IMR-90 (cell line): ENCODE results near the gene CDRT4. TPM values are rescaled to one million over a fixed set of nuclear protein-coding genes. Genes with fewer than 3 reads are reported as not detected.

Experiments
- ATAC-seq: fragments of 200-7000 bp; cut with Tn5 transposase; 2 replicates; pipeline ENCODE4 v1.9.1; 2020; ENCODE audit warnings: low read depth, mild to moderate bottlenecking, moderate library complexity
- BruUV-seq: library from RNA; stranded (reverse); fragments of 400-500 nt; replicated peaks from 2 replicates; lab custom pipeline; 2021; lab: Mats Ljungman, UMichigan
- CTCF ChIA-PET: fragments of 300-600 bp; formaldehyde crosslinking; extraction: SDS; loops from one replicate; lab custom pipeline; 2021; ENCODE audit warnings: antibody characterized with exemption; lab: Yijun Ruan, JAX
- POLR2A ChIA-PET: fragments of 300-600 bp; sonication (Branson Sonifier 250); formaldehyde crosslinking; loops from one replicate; lab custom pipeline; 2022; ENCODE audit warnings: antibody characterized with exemption; ENCODE audit not compliant: unreplicated experiment; lab: Charles Lee
- DNase-seq: peaks from one replicate; pipeline ENCODE4 v3.0.0; 2013
- H2AFZ ChIP-seq: replicated peaks from 2 replicates; pipeline ENCODE3; 2013; ENCODE audit warnings: low read length, mild to moderate bottlenecking; ENCODE audit not compliant: poor library complexity
- H2AK5ac ChIP-seq: 2 replicates; pipeline ENCODE4 v1.6.1; 2013; ENCODE audit warnings: low read depth, low read length, inconsistent platforms
- H2AK9ac ChIP-seq: replicated peaks from 2 replicates; pipeline ENCODE3; 2013; ENCODE audit warnings: mild to moderate bottlenecking, low read depth, low read length, moderate library complexity; ENCODE audit not compliant: poor library complexity
- H2BK120ac ChIP-seq: 2 replicates; pipeline ENCODE4 v1.6.1; 2013; ENCODE audit warnings: low read depth, low read length, inconsistent platforms
- H2BK15ac ChIP-seq: 3 replicates; pipeline ENCODE4 v1.6.1; 2013; ENCODE audit warnings: low read depth, low read length, inconsistent platforms
- H2BK20ac ChIP-seq: 2 replicates; pipeline ENCODE4 v1.6.1; 2013; ENCODE audit warnings: low read depth, mild to moderate bottlenecking, inconsistent platforms, low read length, moderate library complexity
- H2BK5ac ChIP-seq: 2 replicates; pipeline ENCODE4 v1.6.1; 2013; ENCODE audit warnings: mild to moderate bottlenecking, low read depth, low read length, inconsistent platforms; ENCODE audit not compliant: poor library complexity, severe bottlenecking
- H3K14ac ChIP-seq: replicated peaks from 2 replicates; pipeline ENCODE4 v1.6.1; 2013; ENCODE audit warnings: low read depth, low read length, inconsistent platforms
- H3K18ac ChIP-seq: 2 replicates; pipeline ENCODE4 v1.6.1; 2013; ENCODE audit warnings: low read depth, low read length, control low read depth
- H3K23ac ChIP-seq: 2 replicates; pipeline ENCODE4 v1.6.1; 2013; ENCODE audit warnings: low read depth, low read length, inconsistent platforms
- H3K27ac ChIP-seq: 2 replicates; pipeline ENCODE4 v1.5.1; 2013; ENCODE audit warnings: mild to moderate bottlenecking, control low read depth, low read length; ENCODE audit not compliant: insufficient read depth
- H3K27me3 ChIP-seq: 2 replicates; pipeline ENCODE4 v1.6.1; 2013; ENCODE audit warnings: low read length; ENCODE audit not compliant: control insufficient read depth, insufficient read depth
- H3K36me3 ChIP-seq: 2 replicates; pipeline ENCODE4 v1.6.1; 2013; ENCODE audit warnings: low read length, mixed read lengths; ENCODE audit not compliant: control insufficient read depth, insufficient read depth
- H3K4ac ChIP-seq: 2 replicates; pipeline ENCODE4 v1.6.1; 2013; ENCODE audit warnings: low read depth, low read length, inconsistent platforms
- H3K4me1 ChIP-seq: 2 replicates; pipeline ENCODE4 v1.6.1; 2013; ENCODE audit warnings: low read length, mixed read lengths; ENCODE audit not compliant: control insufficient read depth, insufficient read depth
- H3K4me2 ChIP-seq: 2 replicates; pipeline ENCODE4 v1.6.1; 2013; ENCODE audit warnings: low read depth, mild to moderate bottlenecking, control low read depth, low read length, moderate library complexity
- H3K4me3 ChIP-seq: 2 replicates; pipeline ENCODE4 v1.5.1; 2013; ENCODE audit warnings: low read depth, mild to moderate bottlenecking, control low read depth, low read length, moderate library complexity; ENCODE audit not compliant: insufficient read depth
- H3K56ac ChIP-seq: 2 replicates; pipeline ENCODE4 v1.6.1; 2013; ENCODE audit warnings: low read length, inconsistent platforms; ENCODE audit not compliant: insufficient read depth; ENCODE audit errors: extremely low read depth
- H3K79me1 ChIP-seq, 2 experiments: 2 replicates each; pipeline ENCODE4 v1.6.1; 2013; ENCODE audit warnings: low read length in 2 of 2, inconsistent platforms in 1 of 2, low read depth in 1 of 2
- H3K9ac ChIP-seq: 2 replicates; pipeline ENCODE4 v1.6.1; 2013; ENCODE audit warnings: low read depth, low read length, control low read depth
- H3K9me1 ChIP-seq: 2 replicates; pipeline ENCODE4 v1.6.1; 2013; ENCODE audit warnings: low read length, inconsistent platforms; ENCODE audit not compliant: insufficient read depth
- H3K9me3 ChIP-seq: 2 replicates; pipeline ENCODE4 v1.6.1; 2013; ENCODE audit warnings: low read length; ENCODE audit not compliant: control insufficient read depth, insufficient read depth
- H4K20me1 ChIP-seq: 2 replicates; pipeline ENCODE4 v1.6.1; 2013; ENCODE audit warnings: low read length, inconsistent platforms; ENCODE audit not compliant: insufficient read depth
- H4K5ac ChIP-seq: 2 replicates; pipeline ENCODE4 v1.6.1; 2013; ENCODE audit warnings: mild to moderate bottlenecking, low read depth, low read length, control low read depth
- H4K8ac ChIP-seq, 2 experiments: 2 replicates each; pipeline ENCODE4 v1.6.1; 2013; ENCODE audit warnings: low read depth in 2 of 2, low read length in 2 of 2, control low read depth in 1 of 2, inconsistent platforms in 1 of 2
- H4K91ac ChIP-seq: 2 replicates; pipeline ENCODE4 v1.6.1; 2013; ENCODE audit warnings: low read depth, low read length, inconsistent platforms; ENCODE audit not compliant: insufficient read depth
- BHLHE40 ChIP-seq: fragments of 150-350 bp; IDR thresholded peaks from 2 replicates; pipeline ENCODE4 v1.6.1; 2016; ENCODE audit warnings: mild to moderate bottlenecking, low read depth, low read length
- CEBPB ChIP-seq: IDR thresholded peaks from 2 replicates; pipeline ENCODE4 v1.6.1; 2012; ENCODE audit warnings: low read depth, low read length, improper control_type of control experiment
- MAFK ChIP-seq: IDR thresholded peaks from 2 replicates; pipeline ENCODE4 v1.6.1; 2012; ENCODE audit warnings: low read depth, low read length, improper control_type of control experiment
- RAD21 ChIP-seq: IDR thresholded peaks from 2 replicates; pipeline ENCODE4 v1.6.1; 2012; ENCODE audit warnings: low read length, improper control_type of control experiment
- RFX5 ChIP-seq: IDR thresholded peaks from 2 replicates; pipeline ENCODE4 v1.8.0; 2012; ENCODE audit warnings: low read depth, mild to moderate bottlenecking, low read length, moderate library complexity
- WGBS, 2 experiments: methylation state at CpG; one replicate each; pipeline versions ENCODE4 v1.1.5 to v1.1.7; 2013; ENCODE audit warnings: missing lambda C conversion rate in 2 of 2; ENCODE audit not compliant: insufficient read length in 1 of 2; ENCODE audit errors: extremely low coverage in 2 of 2; 5-methylcytosine and 5-hydroxymethylcytosine counted together
- dilution Hi-C: fragments of 300-500 bp; cut with HindIII; formaldehyde crosslinking; loops from one replicate; pipeline ENCODE4 v1.14.3; 2018; ENCODE audit warnings: low sequenced_read_pairs; ENCODE audit not compliant: unreplicated experiment
- in situ Hi-C: fragments of 300-500 bp; cut with MboI; formaldehyde crosslinking; loops from 3 replicates; pipeline ENCODE4 v1.14.3; 2019; ENCODE audit warnings: low sequenced_read_pairs, inconsistent platforms, mixed read lengths
- intact Hi-C: fragments of 100-400 bp; cut with micrococcal nuclease; formaldehyde crosslinking; loops from 2 replicates; pipeline ENCODE4 v1.10.0; 2022
- polyA plus RNA-seq, 3 experiments: library from polyadenylated mRNA; depleted of rRNA; stranded (reverse); fragments of >200 nt; gene quantifications; 2 replicates each; pipeline ENCODE4 v1.2.3, GENCODE V29; 2012; ENCODE audit warnings: low replicate concordance in 1 of 3
- total RNA-seq: library from RNA; depleted of rRNA; stranded (reverse); fragments of >200 nt; gene quantifications from 2 replicates; pipeline ENCODE4 v1.2.3, GENCODE V29; 2012

CDRT4 gene
- total and polyA plus RNA-seq, 2 of the 4 experiments (the other 2 are of a cell fraction) = 0.90 to 3.7 TPM

DNA sequence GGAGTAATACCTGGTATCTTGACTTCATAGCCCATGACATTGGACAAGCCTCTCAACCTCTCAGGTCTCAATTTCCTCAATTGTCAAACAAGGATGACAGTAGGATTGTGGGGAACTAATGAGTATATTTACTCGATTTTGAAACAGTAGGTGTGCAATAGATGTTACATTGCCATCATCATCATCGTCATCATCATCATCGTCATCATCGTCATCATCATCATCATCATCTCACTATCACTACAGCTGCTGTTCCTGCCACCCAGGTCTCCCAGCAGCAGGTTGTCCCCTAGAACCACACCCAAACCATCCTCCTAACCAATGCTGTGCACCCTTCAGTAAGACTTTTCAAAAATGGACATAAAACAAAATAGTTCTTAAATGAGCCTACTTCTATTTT lies 24.8 kb upstream of the CDRT4 start:
- WGBS, 2 experiments = 100% methylated on average over 3 of the region's 4 CpGs; no CpG with 5 or more reads in 1 of the 2 experiments
- BruUV-seq = no TSS peak
- intact Hi-C loops = no loop called here

More for the DNA sequence above, 24.8 kb upstream of the CDRT4 start:
- H3K27ac ChIP-seq = no peak overlapping the region
- no peak overlapping the region for H4K91ac ChIP-seq
- H3K79me1 ChIP-seq = peaks cover 0 to 4% of the 10 kb centered on the region in 2 experiments; a peak in 1 of 4 replicates
- DNase-seq (no peak), ATAC-seq (no peak)
- H4K20me1 ChIP-seq = no peaks in the 10 kb centered on the region
- H4K5ac ChIP-seq = no peak overlapping the region
- H3K56ac ChIP-seq = no peak overlapping the region
- POLR2A ChIA-PET = no interaction called here
- no peaks in the 10 kb centered on the region for H3K27me3 ChIP-seq
- no peak overlapping the region; the same call in 2 of the 3 replicates for H2BK15ac ChIP-seq
- H2AK5ac ChIP-seq = peak overlapping the region; percentile 8; the same call in 1 of the 2 replicates
- no peak overlapping the region for H3K18ac ChIP-seq
- TF ChIP-seq BHLHE40 (no peak), CEBPB (no peak), RFX5 (no peak), MAFK (no peak), RAD21 (no peak)
- H2BK20ac ChIP-seq = no peak overlapping the region
- H3K23ac ChIP-seq = no peak overlapping the region
- H2AFZ ChIP-seq = no peak overlapping the region
- no peak overlapping the region for H3K4ac ChIP-seq
- peaks cover 6% of the 10 kb centered on the region for H3K36me3 ChIP-seq
- H3K9ac ChIP-seq = no peak overlapping the region
- no peak overlapping the region for H3K4me2 ChIP-seq
- dilution Hi-C loops = no loop called here
- no peak overlapping the region for H2BK5ac ChIP-seq
- no peak overlapping the region for H2BK120ac ChIP-seq
- CTCF ChIA-PET = no interaction called here
- peaks cover 4% of the 10 kb centered on the region for H3K4me1 ChIP-seq
- H3K9me1 ChIP-seq = peaks cover 17% of the 10 kb centered on the region
- no peak overlapping the region for H4K8ac ChIP-seq
- H3K14ac ChIP-seq = no peak overlapping the region
- H3K4me3 ChIP-seq = no peak overlapping the region
- no peaks in the 10 kb centered on the region for H3K9me3 ChIP-seq
- no peak overlapping the region for H2AK9ac ChIP-seq
- in situ Hi-C loops = no loop called here
